SKM-1 treated with dmso at 0.1 percent for 144 hours (cell line): ENCODE data around the gene C16orf96.

Source experiments
- DNase-seq: peaks from one replicate; lab custom pipeline; 2025; ENCODE audit not compliant: unreplicated experiment; lab: John Stamatoyannopoulos, UW

The C16orf96 gene

DNA sequence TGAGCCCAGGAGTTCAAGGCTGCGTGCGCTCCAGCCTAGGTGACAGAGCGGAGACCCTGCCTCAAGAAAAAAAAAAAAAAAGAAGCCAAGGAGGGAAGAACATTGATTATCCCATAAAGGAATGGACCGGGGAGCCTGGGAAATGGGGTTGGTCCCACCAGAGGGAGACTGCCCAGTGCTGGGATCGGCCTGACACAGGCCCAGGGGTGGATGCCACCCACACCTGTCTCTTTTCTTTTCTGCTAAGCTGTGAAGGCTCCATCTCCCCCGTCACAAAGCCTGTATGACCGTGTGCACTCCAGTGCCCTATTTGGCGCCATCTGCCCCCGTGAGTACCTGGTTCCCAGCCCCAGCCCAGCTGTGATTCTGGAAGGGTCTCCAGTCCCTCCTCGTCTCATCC is 42.9 kb downstream of the C16orf96 start:
- no peak for DNase-seq

GRCh38 chr16:4599545-4599944 is 43.4 kb downstream of the C16orf96 start:
- DNase-seq = no peak

DNA sequence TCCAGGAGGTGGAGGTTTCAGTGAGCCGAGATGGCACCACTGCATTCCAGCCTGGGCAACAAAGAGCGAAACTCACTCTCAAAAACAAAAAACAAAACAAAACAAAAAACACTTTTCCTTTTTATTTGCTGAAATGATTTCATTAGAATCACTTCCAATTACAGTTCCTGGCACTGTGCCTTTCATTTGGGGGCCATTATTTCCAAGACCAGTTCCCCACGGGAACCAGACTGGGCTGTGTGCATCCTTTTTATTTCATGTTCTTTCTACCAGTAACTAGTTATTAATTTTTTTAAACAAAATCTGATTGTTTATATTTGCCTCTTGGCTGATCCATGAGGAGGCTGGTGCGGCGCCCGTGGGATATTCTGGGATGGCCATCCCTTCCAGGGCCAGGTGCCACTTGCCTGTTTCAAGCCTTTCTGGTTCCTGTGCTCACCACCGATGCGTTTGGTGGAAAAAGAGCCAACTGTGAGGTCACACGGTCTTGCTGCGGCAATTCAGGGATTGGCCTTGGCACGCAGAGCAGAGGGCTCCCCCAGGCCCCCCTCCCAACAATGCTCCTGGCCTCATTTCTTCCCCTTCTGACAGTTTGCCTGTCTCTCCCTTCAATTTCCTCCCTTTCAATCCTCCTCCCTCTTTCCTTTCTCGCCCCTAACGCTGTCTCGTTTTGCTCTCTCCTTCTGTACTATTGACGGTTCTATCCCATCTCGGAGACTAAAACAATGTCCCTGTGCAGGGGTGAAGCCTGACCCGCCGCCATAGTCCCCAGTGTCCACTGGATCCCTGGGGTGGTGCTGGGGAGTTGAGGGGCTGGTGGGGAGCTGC is 45.1 kb downstream of the C16orf96 start:
- DNase-seq = no peak

- no peak for DNase-seq
Observed at GRCh38 chr16:4601864-4602186, 45.7 kb downstream of the C16orf96 start.

GRCh38 chr16:4602331-4602730 is 46.2 kb downstream of the C16orf96 start:
- DNase-seq = no peak

- DNase-seq = no peak
Observed at GRCh38 chr16:4603624-4604170, 47.6 kb downstream of the C16orf96 start.

DNA sequence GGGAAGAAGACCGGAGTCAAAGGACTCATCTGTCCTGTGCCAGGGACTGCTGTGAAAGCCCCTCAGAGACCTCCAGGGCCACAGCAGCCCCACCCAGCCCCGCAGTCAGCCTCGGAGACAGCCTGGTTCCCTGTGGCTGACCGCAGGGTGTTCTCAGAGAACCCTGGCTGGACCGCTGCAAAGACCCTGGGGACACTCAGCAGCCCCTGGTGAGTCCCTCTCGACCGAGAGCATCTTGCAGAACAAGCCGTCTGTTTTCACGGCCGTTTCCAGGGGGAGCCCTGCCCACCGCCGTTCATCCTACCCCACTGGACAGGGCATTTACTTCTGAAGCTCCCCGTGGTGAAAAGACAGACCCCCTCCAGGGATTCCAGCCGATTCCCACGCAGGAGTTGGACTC is 48.3 kb downstream of the C16orf96 start:
- DNase-seq = no peak

- DNase-seq = no peak
Observed at GRCh38 chr16:4606354-4606753, 50.2 kb downstream of the C16orf96 start.

GRCh38 chr16:4607841-4608703 is 51.9 kb downstream of the C16orf96 start:
- DNase-seq = no peak

DNA sequence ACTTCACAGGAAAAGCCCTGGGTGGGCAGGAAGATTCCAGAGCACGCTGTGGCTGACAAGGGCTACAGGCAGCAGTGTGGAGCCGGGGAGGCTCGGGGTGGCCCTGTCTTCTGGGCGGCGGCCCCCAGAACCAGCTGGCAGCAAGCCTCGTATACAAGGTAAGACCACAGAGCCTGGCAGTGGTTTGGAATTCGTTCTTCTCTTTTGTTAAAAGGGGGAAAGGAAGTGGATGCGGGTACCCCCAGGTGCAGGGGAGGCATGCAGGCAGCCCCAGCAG is 52.5 kb downstream of the C16orf96 start:
- no peak for DNase-seq

DNA sequence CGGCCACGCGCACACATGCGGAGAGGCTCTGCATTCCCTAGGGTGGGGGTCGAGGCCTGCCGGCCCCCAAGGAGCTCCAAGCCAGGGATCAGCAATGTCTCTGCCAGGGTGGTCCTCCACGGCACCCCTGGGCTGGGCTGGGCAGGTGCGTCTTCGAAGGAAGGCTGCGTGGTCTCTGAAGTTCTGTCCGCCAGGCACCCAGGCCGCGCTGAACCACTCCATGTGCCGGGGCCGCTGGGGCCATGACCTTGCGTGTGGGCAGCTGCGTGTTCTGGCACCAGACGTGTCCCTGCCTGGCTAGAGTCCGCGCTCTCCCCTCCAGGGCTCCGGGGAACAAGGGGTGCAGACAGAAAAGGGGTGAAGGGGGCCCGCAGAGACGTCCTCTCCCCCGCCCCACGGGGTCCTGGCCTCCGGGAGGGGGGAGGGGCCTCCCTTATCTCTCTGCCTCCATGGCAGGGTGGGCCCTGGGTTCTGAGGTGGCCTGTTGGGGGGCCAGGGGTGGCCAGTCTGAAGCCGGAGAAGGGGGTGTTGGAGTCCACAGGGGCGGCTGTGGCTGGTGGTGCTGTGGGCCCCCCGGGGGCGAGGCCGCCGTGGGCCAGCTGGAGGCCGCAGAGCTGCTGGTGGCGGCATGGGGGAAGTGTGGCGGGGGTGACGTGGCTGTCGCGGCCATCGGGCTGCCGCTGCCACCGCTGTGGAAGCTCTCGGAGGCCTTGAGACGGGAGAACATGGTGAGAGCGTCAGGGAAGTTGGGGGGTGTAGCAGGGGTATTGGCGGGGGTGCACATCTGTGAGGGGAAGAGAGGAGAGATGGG is 53.3 kb downstream of the C16orf96 start:
- DNase-seq = no peak

- DNase-seq = no peak
Observed at GRCh38 chr16:4610011-4611005, 54.2 kb downstream of the C16orf96 start.

DNA sequence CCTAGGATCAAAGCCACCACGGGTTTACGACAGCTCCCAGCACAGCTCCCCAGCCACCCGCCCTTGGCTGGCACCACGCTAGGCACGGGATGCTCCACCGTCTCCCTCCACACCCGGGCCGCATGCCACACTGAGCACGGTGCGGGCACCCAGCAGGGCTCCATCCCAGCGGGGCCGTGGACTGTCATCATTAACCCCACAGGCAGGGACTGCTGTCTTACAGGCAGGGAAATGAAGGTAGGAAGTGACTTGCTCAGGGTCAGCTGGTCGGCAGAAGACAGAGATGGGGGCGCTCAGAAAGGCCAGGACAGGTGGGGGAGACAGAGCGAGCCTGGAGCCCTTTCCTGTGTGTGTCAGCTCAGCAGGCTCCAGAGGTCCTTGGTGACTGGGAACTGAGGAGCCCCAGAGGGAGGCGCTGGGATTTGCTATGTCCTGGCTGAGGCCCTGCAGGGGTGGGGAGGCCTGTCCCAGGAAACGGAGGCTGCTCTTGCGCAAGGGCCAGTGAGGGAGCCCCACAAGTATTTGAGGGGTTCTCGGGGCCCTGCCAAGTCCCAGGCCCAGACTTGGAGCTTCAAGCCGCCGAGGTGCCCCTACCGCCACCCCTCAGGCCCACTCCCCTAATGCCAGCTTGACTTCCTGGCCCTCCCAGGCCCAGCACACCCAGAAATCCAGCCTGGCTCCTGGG is 55.3 kb downstream of the C16orf96 start:
- no peak for DNase-seq

GRCh38 chr16:4612474-4612931 is 56.4 kb downstream of the C16orf96 start:
- DNase-seq = no peak

- DNase-seq = no peak
Observed at GRCh38 chr16:4612977-4613635, 57.0 kb downstream of the C16orf96 start.

DNA sequence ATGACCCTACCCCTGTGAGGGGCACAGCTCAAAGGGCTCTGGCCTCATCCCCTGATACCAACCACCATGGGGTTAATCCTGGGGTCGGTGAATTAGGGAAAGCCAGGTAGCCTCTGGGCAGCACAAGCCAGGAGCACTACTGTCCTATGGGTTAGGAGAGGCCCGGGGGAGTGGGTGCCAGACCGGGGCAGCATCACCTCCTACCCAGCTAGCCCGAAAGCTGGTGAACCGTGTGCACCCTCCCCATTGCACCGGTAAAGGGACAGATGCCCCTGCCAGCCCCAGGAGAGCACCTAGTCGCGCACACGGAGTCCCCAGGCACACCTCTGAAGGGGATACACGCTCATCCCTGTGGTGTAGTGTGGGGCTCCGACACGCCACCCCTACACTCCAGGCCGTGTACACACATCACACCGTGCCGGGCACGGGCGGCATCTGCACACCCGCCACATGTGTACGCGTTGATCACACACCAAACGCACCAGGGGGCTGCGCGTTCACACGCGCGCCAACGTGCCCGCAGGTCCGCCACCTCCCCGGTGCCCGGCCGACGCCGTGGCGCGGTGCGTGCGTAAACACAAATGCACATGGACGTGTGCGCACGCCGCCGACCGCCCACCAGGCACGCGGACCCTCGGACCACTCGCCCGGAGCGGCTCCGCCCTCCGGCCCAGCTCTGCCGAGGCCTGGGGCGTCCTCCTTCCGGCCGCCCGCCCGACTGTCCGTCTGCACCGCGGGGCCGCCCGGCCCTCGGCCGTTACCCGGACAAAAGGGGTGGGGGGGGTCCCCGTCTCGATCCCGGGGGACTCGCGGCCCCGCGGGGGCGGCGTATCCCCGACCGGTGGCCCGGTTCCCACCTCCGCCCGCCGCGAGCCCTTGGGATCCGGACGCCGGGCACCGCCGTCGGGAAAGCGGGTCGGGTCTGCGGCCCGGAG is 57.8 kb downstream of the C16orf96 start:
- DNase-seq = no peak

DNA sequence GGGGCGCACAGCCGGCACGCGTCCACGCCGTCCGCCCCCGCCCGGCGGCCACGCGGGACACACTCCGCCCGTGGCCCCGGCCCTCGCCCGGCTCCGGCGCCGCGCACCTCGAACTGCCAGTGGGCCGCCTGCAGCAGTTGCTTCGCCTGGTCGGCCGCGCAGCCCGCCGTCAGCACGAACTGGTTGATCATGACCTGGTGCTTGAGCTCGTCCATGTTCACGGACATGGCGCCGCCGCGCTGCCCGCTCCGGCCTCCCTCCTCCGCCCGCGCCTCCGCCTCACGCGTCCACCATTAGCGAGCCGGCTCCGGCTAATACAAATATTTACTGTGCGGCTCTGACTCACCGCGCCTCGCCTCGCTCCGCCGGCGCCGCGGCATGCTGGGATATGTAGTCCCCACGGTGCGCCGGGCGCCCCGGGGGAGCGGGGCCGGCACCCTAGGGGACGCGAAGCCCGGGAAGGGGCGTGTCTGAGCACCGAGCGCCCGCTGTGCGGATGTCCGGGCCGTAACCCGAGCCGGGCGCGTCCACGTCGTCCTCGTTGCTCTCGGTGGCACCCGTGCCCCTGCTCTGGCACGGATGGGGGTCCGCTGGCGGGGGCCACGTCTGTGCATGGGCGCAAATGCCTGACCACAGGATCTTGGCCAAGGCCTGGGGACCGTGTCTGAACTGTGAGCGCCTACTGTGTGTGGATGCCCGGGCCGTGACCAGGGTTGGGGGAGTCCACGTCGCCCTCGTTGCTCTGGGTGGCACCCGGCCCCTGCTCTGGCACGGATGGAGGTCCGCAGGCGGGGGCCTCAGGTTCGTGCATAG is 58.6 kb downstream of the C16orf96 start, which contains the start of gene UBALD1:
UBALD1 (minus strand) TSS at position 318 of the 813 bp plus-strand sequence; CDS start at position 227, 91 bp downstream.
- DNase-seq = peak; percentile 59
